K562 (cell line): Measurements from ENCODE around the gene SLC25A17. TPM values are rescaled to one million over a fixed set of nuclear protein-coding genes. Genes with fewer than 3 reads are reported as not detected.

Experiments used
- ATF1 ChIP-seq, 2 experiments: fragments of 450-650 bp in 1 of 2; IDR thresholded peaks; 2 replicates each; pipeline ENCODE4 v1.6.1; 2016; ENCODE audit warnings: missing compliant biosample characterization in 1 of 2, missing genetic modification characterization in 1 of 2
- ATF4 ChIP-seq: fragments of 450-650 bp; formaldehyde crosslinking; IDR thresholded peaks from 2 replicates; pipeline ENCODE4 v1.4.0; 2022; ENCODE audit warnings: mild to moderate bottlenecking, moderate library complexity
- CLOCK ChIP-seq: fragments of 250-450 bp; sonication (Bioruptor Pico); IDR thresholded peaks from 2 replicates; pipeline ENCODE4 v1.4.0; 2020; ENCODE audit warnings: mild to moderate bottlenecking, moderate library complexity, borderline replicate concordance
- HNRNPLL ChIP-seq: fragments of 200-400 bp; formaldehyde crosslinking; IDR thresholded peaks from 2 replicates; pipeline ENCODE4 v1.6.1; 2017; ENCODE audit warnings: low read length, low read depth, mild to moderate bottlenecking; ENCODE audit not compliant: poor library complexity, severe bottlenecking
- IRF1 ChIP-seq: sonication (generic); formaldehyde crosslinking; IDR thresholded peaks from 2 replicates; pipeline ENCODE4 v1.8.0; 2022; ENCODE audit warnings: missing genetic modification reagents, mild to moderate bottlenecking, borderline replicate concordance
- KLF10 ChIP-seq: fragments of 250-450 bp; sonication (Bioruptor Pico); IDR thresholded peaks from 2 replicates; pipeline ENCODE4 v1.6.1; 2021; ENCODE audit warnings: matching md5 sums
- LARP7 ChIP-seq: fragments of 450-650 bp; IDR thresholded peaks from 2 replicates; pipeline ENCODE4 v1.6.1; 2016
- MAX ChIP-seq: sonication (generic); formaldehyde crosslinking; IDR thresholded peaks from 2 replicates; pipeline ENCODE4 v1.9.0; 2022; ENCODE audit warnings: mild to moderate bottlenecking, missing genetic modification reagents
- MNT ChIP-seq, 2 experiments: fragments of 450-650 bp; conservative IDR thresholded peaks; 2 replicates each; pipeline ENCODE4 v1.6.1; 2017; ENCODE audit warnings: mild to moderate bottlenecking in 2 of 2, moderate library complexity in 2 of 2
- NCOA2 ChIP-seq, 2 experiments: fragments of 450-650 bp; IDR thresholded peaks; 2 replicates each; pipeline ENCODE4 v1.6.1; 2018; ENCODE audit warnings: mild to moderate bottlenecking in 2 of 2, moderate library complexity in 1 of 2; ENCODE audit not compliant: partially characterized antibody in 2 of 2
- NCOR1 ChIP-seq: fragments of 450-650 bp; IDR thresholded peaks from 2 replicates; pipeline ENCODE4 v1.6.1; 2016; ENCODE audit warnings: mild to moderate bottlenecking, moderate library complexity
- NFIC ChIP-seq: fragments of 450-650 bp; IDR thresholded peaks from 2 replicates; pipeline ENCODE4 v1.6.1; 2017; ENCODE audit warnings: mild to moderate bottlenecking, inconsistent platforms
- OTX1 ChIP-seq: fragments of 450-650 bp; formaldehyde crosslinking; IDR thresholded peaks from 2 replicates; pipeline ENCODE4 v1.4.0; 2022; ENCODE audit warnings: mild to moderate bottlenecking
- PTRF ChIP-seq: fragments of 450-650 bp; IDR thresholded peaks from 2 replicates; pipeline ENCODE4 v1.6.1; 2016; ENCODE audit warnings: mild to moderate bottlenecking, missing genetic modification characterization, missing compliant biosample characterization
- SIN3B ChIP-seq: fragments of 450-650 bp; IDR thresholded peaks from 2 replicates; pipeline ENCODE4 v1.6.1; 2017; ENCODE audit warnings: low read depth, mild to moderate bottlenecking, moderate library complexity
- SLC30A9 ChIP-seq: fragments of 250-450 bp; sonication (Bioruptor Pico); IDR thresholded peaks from 2 replicates; pipeline ENCODE4 v1.8.0; 2022; ENCODE audit warnings: mild to moderate bottlenecking, moderate library complexity
- STAT5A ChIP-seq: IDR thresholded peaks from 2 replicates; pipeline ENCODE4 v1.6.1; 2012; ENCODE audit warnings: low read length, inconsistent platforms, borderline replicate concordance
- ZFP1 ChIP-seq: fragments of 450-650 bp; formaldehyde crosslinking; IDR thresholded peaks from 2 replicates; pipeline ENCODE4 v1.4.0; 2020; ENCODE audit warnings: mild to moderate bottlenecking, mixed read lengths
- ZNF165 ChIP-seq: fragments of 250-450 bp; sonication (Bioruptor Pico); IDR thresholded peaks from 2 replicates; pipeline ENCODE4 v1.4.0; 2020; ENCODE audit warnings: borderline replicate concordance
- ZNF280B ChIP-seq: fragments of 250-450 bp; sonication (Bioruptor Pico); IDR thresholded peaks from 2 replicates; pipeline ENCODE4 v1.5.1; 2021; ENCODE audit warnings: mild to moderate bottlenecking
- ZNF668 ChIP-seq: fragments of 250-450 bp; sonication (Bioruptor Pico); IDR thresholded peaks from 2 replicates; pipeline ENCODE4 v1.8.0; 2022; ENCODE audit warnings: mild to moderate bottlenecking, inconsistent platforms
- ZNF75A ChIP-seq: fragments of 450-650 bp; formaldehyde crosslinking; IDR thresholded peaks from 2 replicates; pipeline ENCODE4 v1.4.0; 2020; ENCODE audit warnings: mild to moderate bottlenecking
- polyA plus RNA-seq, 8 experiments: library from polyadenylated mRNA; depleted of rRNA in 4 of 8; stranded (reverse) in 5 of 8; unstranded in 3 of 8; fragments of >200 nt; fragmentation: Nextera tagmentation in 2 of 8; fragmentation: Illumina TruSeq in 1 of 8; extraction: Ambion mirVana in 2 of 8; extraction: Trizol in 1 of 8; gene quantifications; 2 replicates each; pipeline versions ENCODE4 v1.2.1 to v1.2.3, GENCODE V29; 2011 to 2014; ENCODE audit warnings: inconsistent platforms in 1 of 8, missing spikeins in 1 of 8
- total RNA-seq, 7 experiments: library from RNA; depleted of rRNA in 6 of 7; stranded (reverse); fragments of >200 nt in 6 of 7; fragmentation: Illumina TruSeq in 2 of 7; extraction: Trizol in 2 of 7; gene quantifications; 2 replicates each; pipeline versions ENCODE4 v1.2.1 to v1.2.3, GENCODE V29; 2011 to 2021; ENCODE audit warnings: low replicate concordance in 1 of 7

Gene SLC25A17
- total and polyA plus RNA-seq, 9 of the 15 experiments (the other 6 are each of a cell fraction or from before 2014, with no cell fraction given) = 32.6 to 136 (median 56.2) TPM

- peak; percentile 99 for TF ChIP-seq ZNF280B (CRISPR knock-in tag)
- TF ChIP-seq STAT5A = peak; percentile 92
- peak; percentile 87 for TF ChIP-seq NFIC
- no peak for TF ChIP-seq HNRNPLL
- peak; percentile 94 for TF ChIP-seq SLC30A9
- peak; percentile 80 to 84 for TF ChIP-seq MNT (conservative IDR thresholded peaks at IDR 0.05)
- peak; percentile 98 for TF ChIP-seq CLOCK (CRISPR knock-in tag)
- no peak for TF ChIP-seq SIN3B
- peak; percentile 99 for TF ChIP-seq OTX1
- TF ChIP-seq ZNF668 (CRISPR knock-in tag) = peak; percentile 100
- TF ChIP-seq ATF4 (CRISPR knock-in tag) = peak; percentile 99
- no peak for TF ChIP-seq ATF1 (CRISPR knock-in tag; IDR thresholded peaks at IDR 0.05)
- peak; percentile 88 for TF ChIP-seq ATF1 (tag; IDR thresholded peaks at IDR 0.05)
- TF ChIP-seq ZNF75A = peak; percentile 93
- no peak for TF ChIP-seq IRF1 (CRISPR knock-in tag)
- TF ChIP-seq MAX = no peak
- peak; percentile 96 for TF ChIP-seq ZNF165 (CRISPR knock-in tag)
- peak; percentile 99 for TF ChIP-seq ZFP1 (CRISPR knock-in tag)
- peak in 1 of 2 experiments; percentile 40 for TF ChIP-seq NCOA2 (IDR thresholded peaks at IDR 0.05; ENCODE audit: partially characterized antibody in 2 of 2)
- no peak for TF ChIP-seq LARP7
- TF ChIP-seq KLF10 (CRISPR knock-in tag) = peak; percentile 87; the same call in 1 of the 2 replicates
- peak; percentile 97 for TF ChIP-seq NCOR1
- peak; percentile 99 for TF ChIP-seq PTRF (tag)
These were observed 5.2 kb downstream of the SLC25A17 start (continued) for GRCh38 chr22:40813912-40814315.
